Activated CD4-positive, alpha-beta T cell treated with anti-CD3 and anti-CD28 coated beads for 1 hour (primary cell): ENCODE results near the gene GNAS-AS1.

Source experiments
- DNase-seq: peaks from one replicate; pipeline ENCODE4 v3.0.0-alpha.2; 2020

The GNAS-AS1 gene

DNA sequence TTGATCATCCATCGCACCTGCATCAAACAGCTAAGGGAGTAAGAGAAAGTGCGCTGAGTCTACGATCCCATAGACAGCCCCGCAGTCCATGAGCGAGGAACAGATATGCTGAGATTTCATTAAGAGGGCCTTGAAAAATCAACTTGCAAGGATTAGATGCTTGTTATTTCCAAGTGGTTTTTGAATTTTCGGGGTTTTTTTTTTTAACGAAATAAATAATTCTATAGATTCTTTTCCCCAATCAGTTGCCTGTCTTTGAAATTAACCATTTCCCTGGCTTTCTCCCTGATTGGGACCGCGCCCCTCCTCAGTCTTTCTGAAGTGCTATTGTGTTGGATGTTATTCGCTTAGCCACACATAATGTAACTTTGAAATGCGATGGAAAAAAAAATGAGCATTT is 48.6 kb downstream of the GNAS-AS1 start:
- no peak for DNase-seq

DNA sequence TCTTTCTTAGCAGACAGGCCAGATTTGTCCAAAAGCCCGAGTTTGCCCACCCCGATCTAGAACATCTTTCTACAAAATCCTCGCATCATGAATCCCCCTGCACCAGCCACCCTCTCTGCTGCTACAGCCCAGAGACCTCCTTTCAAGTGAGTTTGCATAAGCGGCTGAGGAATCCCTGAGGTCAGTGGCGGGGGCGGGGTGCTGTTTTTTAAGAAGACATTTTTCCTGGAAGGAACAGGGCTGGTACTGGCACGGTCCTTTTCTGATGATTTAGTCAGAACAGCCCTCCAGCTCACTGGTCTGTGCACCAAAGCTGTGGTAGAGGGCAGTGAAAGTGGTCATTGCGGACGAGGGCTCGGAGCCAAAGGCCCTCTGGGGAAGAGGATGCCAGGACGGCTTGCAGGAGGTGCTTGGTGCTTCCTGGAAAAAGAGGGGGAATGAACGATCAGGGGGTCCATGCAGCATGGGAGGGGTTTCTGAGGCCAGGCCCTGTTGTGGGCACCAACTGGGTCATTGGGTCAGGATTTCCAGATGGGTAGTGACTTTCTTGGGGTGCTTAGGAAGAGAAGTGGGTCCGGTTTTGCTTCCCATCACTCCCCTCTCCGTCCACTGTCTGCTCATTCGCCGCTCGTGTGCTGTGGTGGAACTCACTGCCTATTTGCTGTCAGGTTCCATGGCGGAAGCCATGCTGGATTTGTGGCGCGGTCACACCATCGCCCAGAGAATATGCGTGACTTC is 50.4 kb downstream of the GNAS-AS1 start:
- no peak for DNase-seq

DNA sequence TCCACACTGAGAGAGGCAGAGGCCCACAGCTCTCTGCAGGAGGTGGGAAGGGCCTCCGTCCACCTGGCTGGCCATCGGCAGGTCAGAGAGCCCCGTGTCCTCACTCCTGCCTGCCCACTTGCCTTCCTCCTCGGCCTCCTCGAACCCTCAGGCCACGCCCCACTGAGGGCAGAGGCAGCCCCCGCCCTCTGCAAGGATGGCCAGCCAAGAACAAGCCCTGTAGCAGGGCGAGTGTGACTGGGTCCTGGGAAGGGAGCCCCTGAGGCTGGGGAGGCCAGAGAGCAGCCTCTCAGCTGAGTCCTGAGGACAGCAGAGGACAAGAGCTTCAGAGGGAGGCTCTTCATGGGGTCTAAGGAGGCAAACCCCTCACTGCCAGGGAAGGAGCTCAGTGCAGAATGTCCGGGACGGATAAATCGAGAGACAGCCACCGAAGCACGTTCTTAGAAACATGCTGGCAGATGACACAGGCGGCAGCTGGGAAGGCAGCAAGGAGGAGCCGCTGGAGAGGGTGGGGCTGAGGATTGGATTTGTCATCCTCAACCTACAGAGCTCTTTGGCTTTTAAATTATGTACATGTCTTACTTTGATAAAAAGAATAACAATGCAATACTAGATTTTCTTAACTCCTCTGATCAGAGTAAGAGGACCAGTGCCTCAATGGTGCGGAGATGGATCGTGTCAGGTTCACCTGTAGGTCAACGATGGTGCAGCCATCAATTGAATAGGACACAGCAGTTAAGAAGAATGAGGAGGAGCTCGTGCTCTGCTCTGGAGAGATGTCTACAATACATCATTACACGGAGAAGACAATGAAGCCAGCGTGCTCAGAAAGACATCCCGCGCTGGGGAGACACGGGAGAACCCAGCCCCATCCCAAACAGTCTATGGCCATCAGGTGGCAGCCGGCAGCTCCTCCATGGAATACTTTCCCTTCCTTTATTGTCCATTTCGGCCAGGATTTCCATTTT is 53.0 kb downstream of the GNAS-AS1 start:
- no peak for DNase-seq

DNA sequence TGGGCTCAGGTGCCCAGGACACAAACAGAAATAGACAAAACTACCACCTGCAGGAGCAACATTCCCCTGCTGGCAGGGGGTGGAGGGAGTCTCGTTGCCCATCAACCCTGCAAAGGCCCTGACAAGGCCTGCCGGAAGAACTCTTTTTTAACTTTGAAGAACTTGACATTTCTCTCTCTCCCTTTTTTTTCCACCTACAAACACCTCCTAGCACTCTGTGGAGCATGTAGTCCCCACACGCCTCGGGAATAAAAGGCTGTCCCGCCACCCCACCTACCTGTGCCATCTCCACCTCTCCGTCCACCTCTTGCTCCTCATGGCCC is 54.8 kb downstream of the GNAS-AS1 start:
- DNase-seq = no peak

DNA sequence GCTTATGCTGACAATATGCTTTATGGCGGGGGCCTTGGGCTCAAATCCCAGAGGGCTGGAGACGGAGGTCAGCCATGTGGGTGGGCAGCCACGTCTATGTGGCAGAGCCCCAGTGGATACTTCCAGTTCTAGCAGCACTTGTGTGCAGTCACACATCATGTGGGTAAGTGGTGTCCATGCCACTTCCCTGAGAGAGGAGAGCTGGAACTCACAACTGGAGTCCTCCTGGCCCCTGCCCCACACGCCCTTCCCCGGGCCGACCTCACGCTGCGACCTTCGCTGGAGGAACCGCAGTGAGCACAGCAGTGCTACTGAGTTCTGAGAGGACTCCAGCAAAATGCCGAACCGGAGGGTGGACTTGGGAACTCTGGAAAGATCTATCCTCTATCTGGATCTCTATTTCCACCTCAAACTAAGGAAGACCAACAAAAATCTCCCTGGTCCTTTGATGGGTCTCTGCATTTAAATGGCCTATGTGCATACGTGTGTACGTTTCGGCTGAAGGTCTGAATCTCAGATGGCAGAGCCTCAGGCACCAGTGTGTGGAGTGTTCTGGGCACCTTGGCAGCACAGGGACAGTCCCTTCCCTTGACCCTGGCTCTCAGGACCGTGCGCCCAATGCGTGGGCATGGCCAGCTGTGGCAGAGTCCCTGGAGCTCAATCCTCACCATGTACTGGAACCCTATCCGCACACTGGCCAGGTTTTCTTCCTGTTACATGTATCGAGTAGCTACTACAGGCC is 55.4 kb downstream of the GNAS-AS1 start:
- no peak for DNase-seq

DNA sequence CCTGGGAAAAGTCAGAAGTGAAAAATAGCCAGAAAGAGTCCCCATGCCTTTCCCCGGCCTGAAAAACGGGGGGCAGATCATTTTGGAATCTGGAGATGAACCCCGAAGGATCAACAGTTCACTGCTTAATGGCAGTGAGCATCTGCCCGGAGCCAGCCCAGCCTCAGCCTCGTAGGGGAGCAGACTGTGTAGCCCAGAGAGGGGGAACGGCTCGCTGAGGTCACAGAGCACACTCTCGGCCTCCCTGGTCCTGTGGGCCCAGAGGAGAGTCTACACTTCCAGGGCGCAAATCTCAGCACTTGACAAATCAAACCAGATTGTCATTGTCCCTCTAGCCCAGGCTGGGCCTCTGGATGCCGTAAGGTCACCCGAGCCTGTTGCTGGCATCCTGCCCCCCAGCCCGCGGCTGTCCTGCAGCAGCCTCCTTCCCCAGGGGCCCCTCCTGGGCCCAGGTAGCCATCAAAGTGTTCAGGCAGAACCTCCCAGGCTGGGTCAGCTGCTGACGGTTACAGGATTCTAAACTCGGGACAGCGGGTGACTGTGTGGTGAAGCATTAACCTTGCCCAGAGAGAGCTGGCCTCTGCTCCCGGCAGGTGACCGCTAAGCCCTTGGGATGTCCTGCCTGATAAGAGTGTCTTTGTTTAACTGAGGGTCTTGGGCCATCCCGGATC is 56.1 kb downstream of the GNAS-AS1 start:
- no peak for DNase-seq

DNA sequence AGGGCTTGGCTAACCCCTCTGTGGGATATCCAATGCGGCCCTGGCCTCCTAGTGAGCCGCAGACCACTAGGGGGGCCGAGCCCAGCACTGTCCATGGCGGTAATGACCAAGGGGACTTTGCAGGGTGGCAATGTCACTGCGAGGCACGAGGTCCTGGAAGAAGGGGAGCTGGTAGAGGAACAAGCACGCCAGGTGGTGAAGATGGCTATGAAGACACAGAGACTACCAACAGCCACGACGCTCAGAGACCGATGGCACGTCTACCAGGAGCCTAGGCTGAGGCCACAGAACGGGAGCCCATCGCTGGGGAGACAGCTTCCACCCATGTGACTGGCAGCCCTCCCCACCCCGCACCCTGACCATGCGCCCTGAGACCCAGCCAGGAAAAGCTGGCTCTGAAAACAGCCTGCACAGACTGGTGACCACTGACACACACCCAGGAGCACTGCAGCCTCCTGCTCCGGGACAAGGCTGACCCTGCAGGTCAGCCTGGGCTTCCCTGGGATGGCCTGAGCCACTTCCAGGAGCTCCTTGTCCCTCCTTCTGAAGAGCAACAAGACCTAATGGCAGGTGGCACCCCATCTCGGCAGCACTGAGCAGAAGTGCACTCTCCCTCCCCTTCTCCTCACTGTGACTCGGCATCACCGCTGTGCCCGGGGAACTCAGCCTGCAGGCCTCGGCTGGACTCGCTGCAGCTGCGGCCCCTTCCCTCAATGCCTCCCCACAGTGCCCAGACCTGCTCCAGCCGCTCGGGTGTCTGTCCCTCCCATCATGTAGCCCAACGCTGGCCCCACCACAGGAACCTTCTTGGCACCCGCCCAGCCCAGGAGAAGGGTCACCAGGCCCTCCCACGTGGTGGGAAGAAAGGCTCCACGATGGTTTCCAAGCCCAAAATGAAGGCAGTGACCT is 56.9 kb downstream of the GNAS-AS1 start:
- no peak for DNase-seq

DNA sequence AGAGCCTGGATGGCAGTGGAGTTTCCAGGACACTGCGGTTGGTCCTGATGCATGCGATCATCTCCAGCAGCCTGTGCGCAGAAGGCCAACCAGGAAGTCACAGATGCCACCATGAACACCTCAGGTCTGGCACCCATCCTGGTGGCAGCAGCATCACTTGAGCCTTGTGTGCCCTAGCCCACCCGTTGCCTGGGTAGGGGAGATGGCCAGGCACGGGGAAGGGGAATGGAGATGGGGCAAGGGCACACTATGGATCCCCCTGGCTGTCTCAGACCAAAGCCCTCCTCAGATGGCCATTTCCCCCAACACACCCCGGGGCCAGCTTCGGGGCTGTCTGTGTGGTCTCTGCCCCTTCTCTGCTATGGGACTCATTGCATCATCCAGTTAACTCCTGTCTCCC is 58.3 kb downstream of the GNAS-AS1 start:
- DNase-seq = no peak

DNA sequence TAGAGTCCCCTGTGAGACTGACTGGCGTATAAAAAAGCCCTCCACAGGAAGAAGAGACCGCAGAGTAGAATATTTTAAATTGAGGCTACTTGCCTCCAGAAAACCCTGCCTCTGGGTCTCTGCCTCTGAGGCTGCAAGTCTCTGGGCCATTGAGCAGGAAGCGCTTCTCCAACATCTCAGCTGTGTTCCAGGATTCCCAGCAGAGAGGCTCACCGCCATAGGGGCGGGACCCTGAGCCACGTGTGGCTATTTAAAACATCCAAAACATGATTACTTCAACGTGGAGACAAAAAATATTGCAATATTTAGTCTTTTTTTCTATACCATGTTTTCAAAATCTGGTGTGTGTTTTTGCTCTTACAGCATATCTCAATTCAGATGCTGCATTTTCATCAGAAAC is 59.4 kb downstream of the GNAS-AS1 start:
- no peak for DNase-seq

DNA sequence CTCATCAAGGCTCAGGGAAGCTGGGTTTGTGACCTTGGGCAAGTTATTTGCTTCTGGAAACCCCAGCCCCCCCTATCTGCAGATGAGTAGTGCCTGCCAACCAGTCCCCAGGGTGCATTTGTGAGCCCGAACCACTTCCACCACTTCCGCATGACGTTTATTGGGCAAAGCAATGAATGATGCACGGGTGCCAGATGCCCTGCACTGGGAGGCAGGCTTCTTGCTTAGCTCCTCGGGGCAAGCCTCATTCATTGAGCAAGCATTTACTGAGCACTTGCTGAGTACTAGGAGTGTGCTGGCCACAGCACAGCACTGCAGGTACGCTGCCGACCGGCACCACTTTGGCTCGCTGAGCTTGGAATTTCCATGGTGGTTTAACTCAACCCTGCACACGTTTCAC is 60.2 kb downstream of the GNAS-AS1 start:
- no peak for DNase-seq

DNA sequence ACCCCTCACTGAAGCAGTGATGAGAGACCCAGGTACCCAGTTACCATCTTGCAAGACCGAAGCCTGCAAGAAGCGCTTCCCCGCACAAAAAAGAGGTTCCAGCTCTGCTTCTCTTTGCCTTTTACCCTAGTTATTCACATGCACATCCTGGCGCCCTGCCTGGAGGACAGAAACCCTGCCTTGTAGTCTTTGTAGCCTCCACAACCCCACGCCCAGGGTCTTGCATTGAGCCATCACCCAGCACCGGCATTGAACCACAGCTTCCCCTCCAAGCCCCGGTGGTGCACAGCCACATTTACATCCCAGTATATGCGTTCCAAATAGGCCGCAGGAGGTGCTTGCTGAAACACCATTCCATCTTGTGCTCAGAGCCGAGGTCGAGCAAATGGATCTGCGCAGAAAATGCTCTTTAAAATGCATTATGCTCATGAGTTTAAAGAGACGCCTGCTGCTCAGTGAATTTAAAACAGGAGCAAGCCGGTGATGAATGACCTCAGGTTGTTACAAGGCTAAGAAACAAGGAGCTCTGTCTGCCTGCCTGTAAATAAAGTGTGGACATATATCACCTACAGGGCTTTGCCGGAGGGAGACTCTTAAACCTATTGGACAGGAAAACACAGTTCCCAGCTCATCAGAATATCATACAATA is 61.7 kb downstream of the GNAS-AS1 start:
- DNase-seq = no peak

DNA sequence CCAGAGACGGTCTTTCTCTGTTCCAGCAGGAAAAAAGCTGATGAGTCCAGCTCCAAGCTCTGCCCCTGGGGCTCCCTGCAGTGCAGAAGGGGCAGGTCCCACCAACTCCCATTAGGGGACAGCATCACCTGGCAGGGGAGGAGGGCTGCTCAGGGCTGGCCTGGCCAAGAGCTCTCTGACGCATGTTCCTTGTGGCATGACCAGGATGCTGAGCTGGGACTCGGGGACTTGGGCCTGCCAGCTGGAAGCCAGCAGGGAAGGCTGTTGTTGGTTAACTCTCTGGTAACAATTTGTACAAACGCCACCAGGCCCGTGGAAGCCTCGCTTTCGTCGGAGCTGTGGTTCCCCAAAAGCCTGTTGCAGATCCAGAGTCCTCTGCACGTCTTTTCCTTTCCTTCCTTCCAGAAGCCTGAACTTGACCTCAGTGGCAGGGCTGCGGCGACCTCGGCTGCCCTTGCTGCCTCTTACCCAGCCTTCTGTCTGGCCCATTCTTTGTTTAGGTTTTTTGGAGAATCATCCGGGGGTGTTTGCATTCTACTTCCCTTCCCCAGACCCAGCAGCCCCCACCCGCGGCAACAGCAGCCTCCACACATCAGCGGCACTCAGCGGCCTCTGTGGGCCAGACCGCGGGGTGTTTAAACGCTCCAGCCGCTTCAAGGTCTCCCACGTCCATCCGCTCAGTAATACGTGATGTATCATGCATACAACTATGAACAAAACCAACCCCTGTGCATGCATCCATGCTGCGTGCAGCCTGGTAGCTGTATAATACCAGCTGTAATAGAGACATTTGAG is 63.3 kb downstream of the GNAS-AS1 start:
- DNase-seq = no peak

DNA sequence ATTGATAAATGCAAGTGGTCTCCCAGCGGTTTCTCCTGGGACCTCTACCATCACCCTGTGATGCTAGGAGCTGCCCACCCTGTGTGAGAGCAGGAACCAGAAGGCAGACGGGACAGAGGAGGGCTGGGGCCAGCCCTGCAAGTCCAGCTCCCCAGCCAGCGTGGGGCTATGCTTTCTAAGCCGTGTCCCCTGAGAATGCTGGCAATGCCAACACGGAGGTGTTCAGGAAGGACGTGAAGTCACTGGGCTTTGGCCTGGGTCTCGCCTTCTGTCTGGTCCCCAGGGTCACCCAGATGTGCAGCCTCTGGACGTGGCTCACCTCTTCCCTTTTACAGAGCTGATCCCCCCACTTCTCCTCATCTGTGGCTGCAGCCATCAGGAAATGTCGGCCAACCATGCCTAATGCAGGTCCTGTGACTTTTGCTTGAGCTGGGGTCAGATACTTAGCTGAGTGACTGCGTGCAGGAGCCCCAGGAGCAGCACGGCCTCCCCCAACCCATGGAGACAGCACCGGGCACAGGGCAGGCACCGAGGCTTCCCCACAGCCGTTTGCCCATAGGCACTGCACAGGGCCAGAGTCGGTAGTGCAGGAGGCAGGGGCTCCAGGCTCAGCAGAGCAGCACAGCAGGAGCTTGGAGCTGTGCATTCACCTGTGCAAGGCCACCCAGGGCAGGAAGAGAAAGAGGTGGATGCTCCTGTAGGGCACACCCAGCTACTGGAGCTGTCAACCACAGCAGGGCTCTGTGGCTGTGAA is 66.2 kb downstream of the GNAS-AS1 start:
- no peak for DNase-seq

DNA sequence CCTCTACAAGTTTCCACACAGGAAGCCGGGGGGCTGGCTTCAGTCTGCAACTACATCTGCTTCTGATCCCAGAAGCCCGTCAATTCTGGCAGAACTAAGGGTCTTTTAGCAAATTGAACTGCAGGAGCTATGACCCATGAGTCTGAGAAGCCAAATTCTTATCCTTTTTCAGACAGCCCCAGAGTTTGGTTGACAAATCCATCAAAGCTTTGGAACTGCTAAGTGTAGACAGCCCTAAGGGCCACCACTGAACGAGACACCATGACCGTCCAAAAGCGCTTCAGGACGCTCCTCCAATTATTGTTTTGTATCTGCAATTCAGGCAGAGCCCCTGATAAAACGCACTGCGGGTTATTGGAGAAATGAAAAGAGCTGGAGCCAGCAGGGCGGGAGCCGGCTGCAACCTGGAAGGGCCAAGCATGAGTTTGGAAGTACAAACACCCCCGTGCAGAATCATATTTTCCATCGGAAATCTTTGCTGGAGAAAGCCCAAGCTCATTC is 67.1 kb downstream of the GNAS-AS1 start:
- no peak for DNase-seq

DNA sequence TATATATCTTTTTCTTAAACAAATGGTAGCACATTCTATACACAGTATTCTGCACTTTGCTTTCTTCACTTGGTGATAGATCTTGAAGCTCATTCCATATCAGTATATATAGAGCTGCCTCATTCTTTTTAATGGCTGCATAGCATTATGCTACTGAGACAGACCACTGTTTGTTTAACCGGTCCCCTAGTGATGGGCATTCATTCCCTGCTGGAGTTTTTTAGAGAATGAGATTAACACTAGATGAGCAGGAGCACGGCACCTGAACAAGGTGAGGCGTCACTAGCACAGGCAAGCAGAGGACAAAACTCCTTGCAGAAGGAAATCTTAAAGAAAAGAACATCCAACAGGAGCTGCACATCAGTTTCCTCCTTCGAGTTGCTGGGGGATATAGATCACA is 69.6 kb downstream of the GNAS-AS1 start:
- no peak for DNase-seq

DNA sequence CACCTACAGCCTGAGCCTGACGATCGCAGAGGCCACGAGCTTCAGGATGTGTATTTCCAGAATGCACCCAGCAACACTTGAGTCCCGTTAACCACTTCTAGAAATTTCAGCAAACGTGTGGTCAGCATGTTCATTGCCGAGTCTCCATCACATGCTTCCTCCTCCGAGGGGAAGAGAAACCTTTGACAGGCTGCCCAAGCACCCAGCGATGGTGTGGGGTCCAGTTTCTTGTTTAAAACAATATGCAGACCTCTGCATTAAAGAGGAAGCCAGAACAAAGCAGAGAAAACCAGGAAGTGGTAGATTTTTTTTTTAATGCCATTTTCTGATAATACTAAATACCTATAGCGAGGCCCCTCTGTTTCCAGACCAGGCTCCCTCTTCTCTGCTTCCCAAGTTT is 71.9 kb downstream of the GNAS-AS1 start:
- DNase-seq = no peak

DNA sequence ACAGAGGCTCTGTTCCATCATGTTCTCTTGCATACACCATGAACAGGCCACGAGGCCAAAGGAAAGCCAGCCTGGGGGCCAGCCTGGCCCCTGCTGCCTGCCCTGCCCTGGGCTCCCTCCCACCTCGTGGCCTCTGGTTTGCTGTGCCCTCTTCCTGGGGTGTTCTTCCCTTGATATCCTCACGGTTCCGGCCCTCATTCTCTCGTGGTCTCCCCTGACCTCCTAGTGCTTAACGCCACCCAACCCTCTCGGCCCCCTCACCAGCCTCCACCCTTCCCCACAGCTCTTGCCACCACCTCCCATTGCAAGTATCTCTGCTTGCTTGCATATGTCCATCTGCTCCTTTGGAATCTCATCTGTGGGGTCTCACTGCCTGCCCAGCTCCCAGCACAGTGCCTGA is 73.0 kb downstream of the GNAS-AS1 start:
- no peak for DNase-seq

DNA sequence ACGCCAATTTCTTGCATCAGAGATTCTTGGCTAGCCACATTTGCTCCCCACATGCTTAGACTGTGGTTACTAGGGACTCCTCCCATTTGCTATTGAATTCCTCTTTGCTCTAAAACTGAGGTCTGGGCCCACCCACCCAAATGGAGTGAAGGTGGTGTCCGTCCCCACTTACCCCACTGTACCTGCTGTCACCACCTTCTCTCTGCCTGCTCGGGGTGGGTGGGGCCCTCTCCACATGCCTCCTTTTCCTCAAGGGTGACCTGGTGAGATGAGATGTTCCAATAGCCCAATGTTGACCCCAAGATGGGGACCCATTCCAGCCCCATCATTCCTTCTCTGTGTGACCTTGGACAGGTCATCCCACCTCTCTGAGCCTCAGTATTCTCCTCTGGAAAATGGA is 74.6 kb downstream of the GNAS-AS1 start:
- no peak for DNase-seq

DNA sequence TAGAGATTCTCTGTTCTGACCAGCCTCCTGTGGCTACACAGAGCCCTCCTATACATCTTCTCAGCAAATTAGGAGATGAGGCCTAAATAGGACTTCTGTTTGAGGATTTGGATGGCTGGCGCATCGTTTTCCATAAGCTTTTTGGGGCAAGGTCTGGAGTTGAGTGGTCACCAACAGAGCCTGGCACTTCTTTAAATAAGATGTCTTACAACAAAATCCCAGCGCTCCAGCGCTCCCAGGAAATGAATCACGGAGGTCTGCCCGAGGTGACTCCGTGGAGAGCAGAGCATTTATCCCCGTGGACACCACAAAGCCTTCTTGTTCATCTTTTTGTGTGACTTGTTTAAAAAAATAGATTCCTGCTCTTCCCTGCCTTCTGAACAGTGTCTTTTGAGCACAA is 75.3 kb downstream of the GNAS-AS1 start:
- no peak for DNase-seq
